DMS114 treated with DMSO at 0.1 percent for 48 hours (cell line): ENCODE data around the gene FBN3.
"Not testable (repeated sequence)": the region's sequence is repeated elsewhere in the genome, so short reads cannot be mapped to it uniquely, and the experiment has no call there.

ENCODE experiments used
- DNase-seq: peaks from one replicate; lab custom pipeline; 2025; ENCODE audit not compliant: unreplicated experiment; lab: John Stamatoyannopoulos, UW

FBN3 gene

GRCh38 chr19:8025316-8025715 lies 124.1 kb downstream of the FBN3 start:
- DNase-seq: no peak

GRCh38 chr19:8024256-8024655 lies 125.1 kb downstream of the FBN3 start:
- DNase-seq: not testable (repeated sequence)

GRCh38 chr19:8023371-8023770 lies 126.0 kb downstream of the FBN3 start:
- DNase-seq: no peak

- no peak for DNase-seq
Observed at GRCh38 chr19:8022275-8022674, 127.1 kb downstream of the FBN3 start.

GRCh38 chr19:8021374-8021773 lies 128.0 kb downstream of the FBN3 start:
- DNase-seq: no peak

GRCh38 chr19:8020681-8021080 lies 128.7 kb downstream of the FBN3 start:
- no peak for DNase-seq

GRCh38 chr19:8017808-8018207 lies 131.6 kb downstream of the FBN3 start:
- DNase-seq: no peak
